GM18870 (cell line): ENCODE results near the gene TSTD2.

ENCODE experiments used
- ATAC-seq: cut with Tn5 transposase; IDR thresholded peaks from one replicate; pipeline ENCODE4 v1.9.1; 2021; ENCODE audit warnings: moderate library complexity; ENCODE audit not compliant: unreplicated experiment

Gene TSTD2

GRCh38 chr9:97632985-97633858 is at the start of gene TSTD2, which contains the start of gene NCBP1:
Gene TSTD2 (minus strand): TSS chr9:97633368. CDS start chr9:97627562, 5,806 bp downstream.
Gene NCBP1 (plus strand): TSS chr9:97633821. CDS start chr9:97633882, 61 bp downstream.
- peak; percentile 73 for ATAC-seq

- ATAC-seq: no peak
Observed at GRCh38 chr9:97682242-97682641, 49.1 kb upstream of the TSTD2 start.

DNA sequence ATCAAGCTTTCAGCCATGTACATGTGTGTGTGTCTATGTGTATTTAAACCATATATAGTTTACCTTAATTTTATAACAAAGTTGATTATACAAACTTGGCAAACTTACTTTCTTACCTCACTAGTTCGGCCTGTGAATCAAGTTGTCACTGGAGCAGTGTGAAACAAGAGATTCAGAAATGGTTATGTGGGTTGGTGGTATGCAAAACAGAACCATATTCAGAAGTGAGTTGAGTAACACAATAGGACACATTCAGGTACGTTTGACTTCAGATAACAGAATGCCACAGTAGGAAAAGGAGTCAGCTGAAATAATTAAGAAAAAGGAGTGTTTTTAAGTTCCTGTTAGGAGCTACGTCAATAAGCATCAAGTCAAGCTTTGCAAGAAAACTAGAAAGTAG is 42.5 kb upstream of the TSTD2 start:
- no peak for ATAC-seq

- ATAC-seq: no peak
Observed at GRCh38 chr9:97673922-97674321, 40.8 kb upstream of the TSTD2 start.

- no peak for ATAC-seq
Observed at GRCh38 chr9:97672403-97672802, 39.2 kb upstream of the TSTD2 start.

GRCh38 chr9:97670586-97670985 is 37.4 kb upstream of the TSTD2 start:
- ATAC-seq: no peak

DNA sequence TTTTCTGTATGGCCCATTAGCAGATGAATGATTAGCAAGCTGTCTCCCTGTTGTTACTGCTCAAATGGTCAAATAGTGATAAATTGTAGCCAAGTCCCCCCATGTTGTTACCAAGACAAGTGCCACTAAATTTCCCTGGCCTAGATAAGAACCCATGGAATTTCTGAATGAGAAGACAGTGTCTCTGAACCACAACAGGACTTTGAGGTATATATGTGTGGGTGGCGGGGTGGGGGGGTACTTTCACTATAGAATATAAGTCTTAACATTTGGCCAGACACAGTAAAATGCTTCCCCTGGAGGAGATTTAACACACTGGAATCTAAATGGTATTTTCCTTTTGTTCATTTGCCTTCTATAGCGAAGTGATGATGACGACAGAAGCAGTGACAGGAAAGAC is 35.3 kb upstream of the TSTD2 start:
- ATAC-seq: no peak

GRCh38 chr9:97666907-97667686 is 33.9 kb upstream of the TSTD2 start:
- ATAC-seq: no peak

DNA sequence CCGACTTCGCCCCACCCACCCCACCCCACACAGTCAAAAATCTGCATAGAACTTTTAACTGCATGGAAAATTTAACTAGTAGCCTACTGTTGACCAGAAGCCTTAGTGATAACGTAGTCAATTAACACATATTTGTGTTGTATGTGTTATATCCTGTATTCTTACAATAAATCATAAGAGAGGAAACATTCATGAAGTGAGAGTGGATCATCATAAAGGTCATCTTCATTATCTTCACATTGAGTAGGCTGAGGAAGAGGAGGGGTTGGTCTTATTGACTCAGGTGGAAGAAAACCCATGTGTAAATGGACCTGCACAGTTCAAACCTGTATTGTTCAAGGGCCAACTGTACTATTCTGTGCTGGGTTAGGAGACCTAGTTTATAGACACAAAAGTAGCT is 32.6 kb upstream of the TSTD2 start:
- no peak for ATAC-seq

DNA sequence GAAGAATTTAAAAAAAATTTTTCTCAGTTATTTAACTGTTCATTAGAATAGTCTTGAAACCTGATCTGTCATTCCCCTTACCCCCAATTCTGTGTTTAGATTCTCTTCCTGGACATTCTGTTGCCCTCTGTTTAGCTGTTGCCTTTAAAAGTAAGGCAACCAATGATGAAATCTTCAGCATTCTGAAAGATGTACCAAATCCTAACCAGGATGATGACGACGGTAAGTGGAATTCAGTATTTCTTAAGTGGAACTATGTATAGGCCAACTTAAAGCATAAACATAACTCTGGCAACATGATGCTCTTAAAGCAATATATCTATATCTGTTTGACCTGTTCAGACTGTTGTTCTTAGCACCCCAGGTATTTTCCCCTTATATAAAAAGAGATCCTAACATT is 27.7 kb upstream of the TSTD2 start:
- no peak for ATAC-seq

GRCh38 chr9:97660340-97660739 is 27.2 kb upstream of the TSTD2 start:
- no peak for ATAC-seq

- ATAC-seq: no peak
Observed at GRCh38 chr9:97659771-97660170, 26.6 kb upstream of the TSTD2 start.

DNA sequence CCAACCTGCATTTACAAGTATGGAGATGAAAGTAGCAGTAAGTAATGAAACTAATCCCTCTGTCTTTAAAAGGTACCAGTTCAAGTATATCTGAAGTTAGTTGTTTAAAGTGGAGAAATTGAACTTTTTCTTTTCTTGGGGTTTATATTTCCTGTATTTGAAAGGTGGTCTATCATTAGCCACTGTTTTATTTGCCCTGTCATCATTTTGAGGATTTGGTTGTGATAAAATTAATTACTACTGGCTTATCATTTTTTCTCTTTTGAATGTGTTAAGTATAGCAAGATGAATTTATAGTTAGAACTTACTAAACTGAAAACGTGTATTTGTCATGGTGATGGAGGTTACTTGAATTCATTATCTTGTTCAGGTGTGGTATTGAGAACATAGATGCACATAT is 25.5 kb upstream of the TSTD2 start:
- ATAC-seq: no peak

DNA sequence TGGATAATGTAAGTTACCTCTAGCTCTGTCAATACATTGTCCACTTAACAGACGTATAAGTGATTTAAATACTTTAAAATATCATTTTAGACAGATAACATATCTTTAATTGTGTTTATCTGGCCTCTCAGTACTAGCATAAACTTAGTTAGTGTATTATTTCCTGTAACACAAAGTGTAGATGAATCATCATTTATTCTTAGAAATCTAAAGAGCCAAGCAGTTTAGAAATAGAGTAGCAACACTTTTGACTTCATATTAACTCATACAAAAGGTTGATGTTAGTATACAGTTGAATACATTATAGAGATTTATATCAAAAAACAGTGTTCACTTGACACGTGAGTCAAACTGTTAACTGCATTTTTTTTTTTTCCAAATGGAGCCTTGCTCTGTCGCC is 18.5 kb upstream of the TSTD2 start:
- ATAC-seq: no peak

DNA sequence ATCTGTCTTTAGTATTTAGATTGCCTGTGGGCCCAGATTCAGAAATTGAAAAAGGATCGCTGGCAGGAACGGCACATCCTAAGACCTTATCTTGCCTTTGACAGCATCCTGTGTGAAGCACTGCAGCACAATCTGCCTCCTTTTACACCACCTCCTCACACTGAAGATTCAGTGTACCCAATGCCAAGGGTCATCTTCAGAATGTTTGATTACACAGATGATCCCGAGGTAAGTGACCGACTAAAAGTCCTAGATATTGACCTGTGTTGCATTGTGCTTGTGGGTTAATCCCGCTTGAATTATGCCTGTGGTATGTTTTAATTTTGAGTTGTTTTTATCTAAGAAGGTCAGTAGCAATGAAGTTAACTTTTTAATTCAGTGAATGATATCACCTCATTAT is 14.8 kb upstream of the TSTD2 start:
- ATAC-seq: no peak

- ATAC-seq: no peak
Observed at GRCh38 chr9:97645720-97646119, 12.6 kb upstream of the TSTD2 start.

DNA sequence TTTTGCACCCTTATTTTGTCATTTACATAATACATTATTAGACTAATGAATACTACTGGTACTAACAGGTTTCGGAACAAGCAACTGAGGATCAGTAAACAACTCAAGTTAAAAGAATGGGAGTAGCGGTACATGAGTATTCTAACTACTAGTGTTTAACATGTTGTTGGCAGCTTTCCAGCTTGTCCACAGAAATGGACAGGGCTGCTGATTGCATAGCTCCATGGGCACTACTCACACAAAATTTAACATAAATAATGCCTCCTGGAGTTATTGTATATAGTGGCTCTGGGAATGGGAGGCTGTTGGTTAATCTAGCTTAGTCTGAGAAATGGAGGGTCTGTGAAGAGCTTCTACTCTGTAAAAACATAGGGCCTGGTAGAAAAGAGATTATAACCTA is 7.2 kb upstream of the TSTD2 start:
- ATAC-seq: no peak

- no peak for ATAC-seq
Observed at GRCh38 chr9:97638666-97639065, 5.5 kb upstream of the TSTD2 start.

DNA sequence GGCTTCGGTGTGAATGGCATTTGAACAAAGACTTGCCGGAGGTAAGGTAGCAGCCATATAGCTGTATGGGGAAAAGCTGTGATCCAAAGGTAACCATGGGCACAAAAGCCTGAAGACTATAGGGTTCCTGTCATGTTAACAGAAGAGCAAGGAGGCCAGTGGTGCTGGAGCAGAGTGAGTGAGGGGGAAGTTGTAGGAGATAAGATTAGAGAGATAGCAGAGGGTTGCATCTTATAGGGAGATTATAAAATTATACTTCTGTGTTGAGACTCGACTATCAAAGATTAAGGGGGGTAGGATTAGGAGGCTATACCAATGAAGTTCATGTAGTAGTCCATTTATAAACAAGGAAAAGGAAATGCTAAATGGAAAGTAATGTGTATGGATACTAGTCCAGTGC is 3.7 kb upstream of the TSTD2 start:
- no peak for ATAC-seq

GRCh38 chr9:97635026-97635425 is 1.9 kb upstream of the TSTD2 start:
- no peak for ATAC-seq

DNA sequence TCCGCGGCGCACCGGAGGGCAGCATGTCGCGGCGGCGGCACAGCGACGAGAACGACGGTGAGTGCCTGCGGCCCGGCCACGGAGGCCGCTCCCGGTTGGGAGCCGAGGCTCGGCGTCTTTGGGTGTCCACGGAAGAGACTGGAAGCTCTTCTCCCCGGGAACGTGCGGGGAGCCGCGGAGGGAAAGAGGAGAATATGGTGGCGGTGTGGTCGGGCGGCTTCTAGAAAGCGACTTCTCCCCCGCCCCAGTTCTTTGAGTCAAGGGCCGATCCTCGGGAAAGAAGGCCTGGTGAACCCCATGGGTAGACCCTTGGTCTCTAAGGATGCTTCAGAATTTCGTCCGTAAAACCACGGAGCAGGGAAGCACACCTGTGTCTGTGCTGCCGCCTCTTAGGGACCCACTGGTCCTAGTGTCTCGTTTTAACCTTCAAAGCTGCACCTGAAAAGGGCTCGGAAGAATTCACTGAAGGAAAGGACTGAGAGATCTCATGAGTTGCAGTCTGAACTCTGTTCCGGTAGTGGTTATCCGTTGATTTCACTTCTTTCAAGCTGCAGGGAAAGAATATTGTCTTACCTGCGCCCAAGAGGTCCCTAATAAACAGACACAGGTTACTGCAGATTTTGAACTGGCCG is 807 bp upstream of the TSTD2 start:
- peak; percentile 14 for ATAC-seq
